ENCODE measurements around the gene C1QB. TPM values are rescaled to one million over a fixed set of nuclear protein-coding genes. Genes with fewer than 3 reads are reported as not detected.
A peak's percentile ranks its signal among the peaks of the same experiment; 100 is the strongest.

The C1QB gene
- total RNA-seq, 6 donors from 2014 or later: 391 to 1,763 (median 1,026) TPM

GRCh38 chr1:22616571-22616970, 36.5 kb upstream of the C1QB start:
- H3K27ac ChIP-seq: no peak overlapping the region
- H3K36me3 ChIP-seq: no peaks in the 10 kb centered on the region
- DNase-seq (peak in 1 of 2 donors; percentile 53), ATAC-seq (ENCODE audit: low FRiP score in 2 of 2) (no peak)
- peaks cover 0 to 2% (median 0%) of the 10 kb centered on the region in 4 donors for H3K27me3 ChIP-seq
- WGBS, 2 donors: 20 to 55% methylated on average over 3 to 11 of the region's 11 CpGs
- no peaks in the 10 kb centered on the region for H3K4me1 ChIP-seq
- no peaks in the 10 kb centered on the region for H3K9me3 ChIP-seq
- no peak overlapping the region for H3K4me3 ChIP-seq
- no peak for TF ChIP-seq POLR2AphosphoS5 (IDR thresholded peaks at IDR 0.05)

GRCh38 chr1:22618056-22618455, 35.0 kb upstream of the C1QB start:
- Histone ChIP-seq H3K27ac (no peak overlapping the region), H3K9me3 (no peaks in the 10 kb centered on the region), H3K4me1 (no peaks in the 10 kb centered on the region), H3K27me3 (peaks cover 0 to 2% (median 0%) of the 10 kb centered on the region in 4 donors), H3K36me3 (no peaks in the 10 kb centered on the region), H3K4me3 (no peak overlapping the region)
- DNase-seq: no peak
- ATAC-seq (ENCODE audit: low FRiP score in 2 of 2): no peak
- TF ChIP-seq POLR2AphosphoS5 (IDR thresholded peaks at IDR 0.05): no peak
- no peak for TF ChIP-seq EP300 (IDR thresholded peaks at IDR 0.05)
- no peak for TF ChIP-seq CTCF (IDR thresholded peaks at IDR 0.05)
- WGBS, 2 donors: 36 to 44% methylated on average over 10 to 16 of the region's 16 CpGs

- no peaks in the 10 kb centered on the region for H3K4me1 ChIP-seq
- DNase-seq (no peak), ATAC-seq (ENCODE audit: low FRiP score in 2 of 2) (no peak)
- H3K9me3 ChIP-seq: no peaks in the 10 kb centered on the region
- no peaks in the 10 kb centered on the region for H3K36me3 ChIP-seq
- 60 to 77% methylated on average over 7 of the region's 7 CpGs for WGBS, 2 donors
- H3K27ac ChIP-seq: no peak overlapping the region
- no peak overlapping the region for H3K4me3 ChIP-seq
- TF ChIP-seq POLR2AphosphoS5 (IDR thresholded peaks at IDR 0.05) (no peak), POLR2A (IDR thresholded peaks at IDR 0.05) (no peak), CTCF (IDR thresholded peaks at IDR 0.05) (no peak), EP300 (IDR thresholded peaks at IDR 0.05) (no peak)
- peaks cover 0 to 2% (median 0%) of the 10 kb centered on the region in 4 donors for H3K27me3 ChIP-seq
Observed at GRCh38 chr1:22619252-22619651, 33.8 kb upstream of the C1QB start.

- no peak overlapping the region for H3K27ac ChIP-seq
- H3K9me3 ChIP-seq: no peaks in the 10 kb centered on the region
- ATAC-seq (ENCODE audit: low FRiP score in 2 of 2): no peak
- TF ChIP-seq CTCF (IDR thresholded peaks at IDR 0.05) (no peak), POLR2AphosphoS5 (IDR thresholded peaks at IDR 0.05) (no peak), EP300 (IDR thresholded peaks at IDR 0.05) (no peak), POLR2A (IDR thresholded peaks at IDR 0.05) (no peak)
- H3K27me3 ChIP-seq: peaks cover 0 to 2% (median 0%) of the 10 kb centered on the region in 4 donors
- H3K4me3 ChIP-seq: no peak overlapping the region
- H3K4me1 ChIP-seq: no peaks in the 10 kb centered on the region
- no peak for DNase-seq
- WGBS, 2 donors: 58 to 69% methylated on average over 6 to 12 of the region's 12 CpGs
- no peaks in the 10 kb centered on the region for H3K36me3 ChIP-seq
Observed at GRCh38 chr1:22619798-22620197, 33.2 kb upstream of the C1QB start.

- no peak for DNase-seq
- no peak overlapping the region for H3K4me3 ChIP-seq
- 42% methylated on average over 4 of the region's 4 CpGs; no CpG with 5 or more reads in 1 of the 2 donors for WGBS, 2 donors
Observed at GRCh38 chr1:22621761-22622160, 31.3 kb upstream of the C1QB start.

More at GRCh38 chr1:22621761-22622160, 31.3 kb upstream of the C1QB start:
- no peak for ATAC-seq (ENCODE audit: low FRiP score in 2 of 2)
- no peaks in the 10 kb centered on the region for H3K36me3 ChIP-seq
- H3K27me3 ChIP-seq: peaks cover 0 to 2% (median 1%) of the 10 kb centered on the region in 4 donors
- no peak for TF ChIP-seq EP300 (IDR thresholded peaks at IDR 0.05)
- no peak for TF ChIP-seq CTCF (IDR thresholded peaks at IDR 0.05)
- no peak for TF ChIP-seq POLR2A (IDR thresholded peaks at IDR 0.05)
- TF ChIP-seq POLR2AphosphoS5 (IDR thresholded peaks at IDR 0.05): no peak
- no peaks in the 10 kb centered on the region for H3K4me1 ChIP-seq
- H3K27ac ChIP-seq: no peak overlapping the region
- H3K9me3 ChIP-seq: no peaks in the 10 kb centered on the region

Measured in upper lobe of left lung (tissue), 6 donors.